ACHN (cell line): Measurements from ENCODE around the gene GGA1.
"Not testable (repeated sequence)": the region's sequence is repeated elsewhere in the genome, so short reads cannot be mapped to it uniquely, and the experiment has no call there.

Source experiments
- DNase-seq: peaks from one replicate; pipeline ENCODE4 v3.0.0-alpha.2; 2015
- in situ Hi-C: cut with HindIII; loops from 2 replicates; pipeline ENCODE4 v1.10.0; 2017; ENCODE audit warnings: low sequenced_read_pairs, low pct_ligation_motif_present, low pct_unique_long_range_greater_than_20kb

The GGA1 gene

DNA sequence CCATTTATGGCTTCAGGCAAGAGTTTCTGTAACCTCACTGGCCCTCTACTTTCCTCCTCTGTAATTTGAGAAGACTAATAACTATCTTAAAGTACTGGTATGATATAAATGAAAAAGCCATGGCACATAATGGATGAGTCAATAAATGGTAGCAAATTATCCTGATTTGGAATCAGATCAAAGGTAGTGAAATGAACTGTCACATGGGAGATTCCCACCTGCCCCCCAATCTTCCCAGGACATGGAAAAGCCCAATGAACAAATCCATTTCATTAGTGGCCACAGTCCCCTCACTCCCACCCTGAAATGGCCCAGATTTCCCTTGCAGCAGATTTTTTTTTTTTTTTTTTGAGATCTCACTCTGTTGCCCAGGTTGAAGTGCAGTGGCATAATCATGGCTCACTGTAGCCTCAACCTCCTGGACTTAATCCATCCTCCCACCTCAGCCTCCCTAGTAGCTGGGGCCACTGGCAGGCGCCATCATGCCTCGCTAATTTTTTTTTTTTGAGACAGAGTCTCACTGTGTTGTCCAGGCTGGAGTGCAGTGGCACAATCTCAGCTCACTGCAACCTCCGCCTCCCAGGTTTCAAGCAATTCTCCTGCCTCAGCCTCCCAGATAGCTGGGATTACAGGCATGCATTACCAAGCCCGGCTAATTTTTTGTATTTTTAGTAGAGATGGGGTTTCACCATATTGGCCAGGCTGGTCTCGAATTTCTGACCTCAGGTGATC is 5.9 kb upstream of the GGA1 start:
- DNase-seq, in situ Hi-C loops: not testable (repeated sequence)

DNA sequence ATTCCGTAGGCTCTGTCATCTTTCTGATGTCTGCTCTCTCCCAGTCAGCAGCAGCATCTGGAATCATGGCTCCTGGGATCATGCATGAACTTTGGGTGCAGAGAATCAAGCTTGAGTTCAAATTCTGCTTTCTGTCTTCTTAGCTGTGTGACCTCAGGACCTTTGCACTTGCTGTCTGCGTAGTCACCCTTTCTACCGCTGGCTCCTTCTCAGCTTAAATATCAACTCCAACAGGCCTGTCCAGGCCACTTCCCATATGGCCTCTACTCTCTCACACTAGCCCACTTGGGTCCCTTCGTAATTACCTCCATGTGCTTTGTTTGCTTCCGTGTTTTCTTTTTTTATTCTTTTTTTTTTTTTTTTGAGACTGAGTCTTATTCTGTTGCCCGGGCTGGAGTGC is 4.6 kb upstream of the GGA1 start:
- in situ Hi-C loops: no loop called here
- no peak for DNase-seq

DNA sequence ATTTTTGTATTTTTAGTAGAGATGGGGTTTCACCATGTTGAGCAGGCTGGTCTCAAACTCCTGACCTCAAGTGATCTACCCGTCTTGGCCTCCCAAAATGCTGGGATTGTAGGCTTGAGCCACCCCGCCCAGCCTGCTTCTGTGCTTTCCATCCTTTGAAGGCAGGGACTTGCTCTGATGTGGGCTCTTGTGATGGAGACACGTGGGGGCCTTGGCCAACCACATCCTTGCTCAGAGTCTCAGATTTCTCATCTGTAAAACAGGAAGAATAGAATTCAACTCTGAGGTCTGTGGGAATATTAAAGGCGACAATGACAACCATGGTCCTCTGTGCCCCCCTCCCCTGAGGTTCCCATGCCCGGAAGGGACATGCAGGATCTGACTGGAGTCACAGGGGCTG is 3.8 kb upstream of the GGA1 start:
- in situ Hi-C loops: no loop called here
- no peak for DNase-seq

DNA sequence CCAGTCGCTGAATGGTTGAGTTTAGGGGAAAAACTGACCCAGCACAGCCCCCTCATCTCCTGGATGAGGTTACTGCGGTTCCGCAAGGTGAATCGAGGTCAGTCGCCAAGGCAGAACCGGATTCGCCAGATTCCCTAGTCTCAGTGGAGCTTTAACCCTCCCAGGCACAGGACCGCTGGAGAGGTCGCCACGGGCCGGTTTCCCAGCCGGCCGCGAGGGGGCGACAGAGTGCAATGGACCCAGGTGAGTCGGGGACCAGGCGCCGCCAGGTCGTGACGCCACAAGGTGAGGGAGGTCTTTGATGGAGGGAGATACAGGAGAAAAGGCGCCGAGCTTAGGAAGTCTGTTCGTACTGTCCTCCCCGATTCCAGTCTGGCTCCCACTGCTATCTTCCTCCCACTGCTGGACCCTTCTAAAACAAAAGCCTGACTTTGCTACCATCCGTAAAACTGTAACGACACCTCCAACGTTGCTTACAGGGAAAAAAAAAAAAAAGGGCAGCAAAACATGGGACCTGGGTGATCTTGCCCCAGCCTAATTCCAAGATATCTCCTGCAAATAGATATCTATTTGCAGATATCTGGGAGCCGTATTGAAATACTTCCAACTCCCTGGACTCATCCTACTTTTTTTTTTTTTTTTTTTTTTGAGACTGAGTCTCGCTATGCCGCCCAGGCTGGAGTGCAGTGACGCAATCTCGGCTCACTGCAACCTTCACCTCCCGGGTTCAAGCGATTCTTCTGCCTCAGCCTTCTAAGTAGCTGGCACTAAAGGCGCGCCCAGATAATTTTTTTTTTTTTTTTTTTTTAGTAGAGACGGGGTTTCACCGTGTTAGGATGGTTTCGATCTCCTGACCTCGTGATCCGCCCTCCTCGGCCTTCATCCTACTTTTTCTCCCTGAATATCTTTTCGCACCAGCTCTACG is 1.4 kb upstream of the GGA1 start:
- DNase-seq: peak; percentile 76

DNA sequence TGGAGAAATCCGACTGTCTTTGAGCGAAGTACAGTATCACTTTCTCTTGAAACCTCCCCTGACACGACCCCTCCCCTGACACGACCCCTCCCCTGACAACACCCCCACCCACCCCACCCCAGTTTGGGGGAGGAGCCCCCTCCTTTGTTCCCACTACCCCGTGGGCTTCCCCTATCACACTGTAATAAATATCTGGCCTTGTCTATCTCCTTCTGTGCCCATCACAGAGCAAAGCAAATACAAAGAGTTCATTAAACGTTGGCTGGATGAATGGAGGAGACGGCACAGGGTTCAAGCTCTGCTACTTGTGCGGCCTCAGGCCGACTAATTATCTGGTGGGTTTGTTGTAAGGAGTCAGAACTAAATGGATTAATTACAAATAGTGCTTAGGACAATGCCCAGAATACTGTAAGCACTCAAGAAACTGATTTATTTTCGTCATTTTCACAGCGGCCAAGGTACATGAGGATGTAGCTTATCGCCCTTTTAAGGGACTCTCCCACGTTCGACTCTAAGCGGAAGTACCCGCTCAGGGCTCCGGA is 628 bp upstream of the GGA1 start:
- in situ Hi-C loops: no loop called here
- no peak for DNase-seq

More for the DNA sequence above, 1.4 kb upstream of the GGA1 start:
- in situ Hi-C loops: no loop called here

DNA sequence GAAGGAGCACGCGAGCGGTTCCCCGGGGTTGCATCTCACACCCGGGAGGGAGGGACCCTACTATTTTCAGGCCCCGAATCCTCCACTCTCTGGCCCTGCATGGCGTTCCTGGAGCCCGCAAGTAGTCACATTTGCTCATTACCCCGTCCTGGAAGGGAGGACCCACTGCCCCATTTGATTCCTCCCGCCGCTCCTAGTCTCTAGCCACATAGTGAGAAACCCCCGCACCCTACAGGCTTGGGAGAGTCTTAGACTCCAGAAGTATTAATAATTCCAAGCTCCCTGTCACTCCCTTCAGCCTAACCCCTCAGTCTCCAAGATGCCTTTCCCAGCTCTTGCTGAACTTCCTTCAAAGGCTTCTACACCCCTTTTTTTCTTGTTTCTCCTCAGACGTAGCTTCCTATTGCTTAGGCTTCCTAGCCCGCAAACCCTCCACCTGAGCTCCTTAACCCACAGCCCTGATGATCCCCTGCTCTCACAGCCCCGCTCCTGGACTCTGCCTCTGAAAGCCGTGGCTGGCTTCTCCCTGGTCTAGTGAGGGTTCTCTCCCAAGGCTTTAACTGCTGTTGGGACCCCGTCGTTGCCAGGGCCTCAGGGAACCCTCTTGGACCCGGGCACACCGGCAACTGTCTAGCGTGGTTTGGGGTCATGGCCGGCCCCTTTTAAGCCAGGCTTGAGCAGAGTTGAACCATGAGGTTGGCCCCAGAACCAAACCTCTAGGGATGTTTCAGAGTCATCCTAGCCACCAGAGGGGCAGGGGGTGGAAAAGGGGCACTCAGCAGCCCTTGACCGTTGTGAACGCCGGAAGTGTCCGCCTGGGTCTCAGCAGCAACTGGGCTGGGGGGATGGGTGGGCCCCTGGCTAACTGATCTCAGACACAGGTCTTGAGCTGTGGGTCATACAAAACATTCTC is 862 bp downstream of the GGA1 start:
- peak; percentile 32 for DNase-seq
- in situ Hi-C loops: no loop called here

DNA sequence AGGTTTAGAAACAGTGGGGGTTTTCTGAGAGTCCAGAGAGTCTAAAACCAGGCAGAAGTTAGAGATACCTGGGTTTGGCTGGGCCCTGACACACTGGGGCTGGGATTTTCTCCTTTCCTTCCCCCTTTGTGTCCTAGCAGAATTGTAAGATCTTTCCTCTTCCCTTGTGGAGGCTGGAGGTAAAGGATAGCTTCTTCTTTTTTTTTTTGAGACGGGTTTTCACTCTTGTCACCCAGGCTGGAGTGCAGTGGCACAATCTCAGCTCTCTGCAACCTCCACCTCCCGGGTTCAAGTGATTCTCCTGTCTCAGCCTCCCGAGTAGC is 1.5 kb downstream of the GGA1 start:
- in situ Hi-C loops, DNase-seq: not testable (repeated sequence)

DNA sequence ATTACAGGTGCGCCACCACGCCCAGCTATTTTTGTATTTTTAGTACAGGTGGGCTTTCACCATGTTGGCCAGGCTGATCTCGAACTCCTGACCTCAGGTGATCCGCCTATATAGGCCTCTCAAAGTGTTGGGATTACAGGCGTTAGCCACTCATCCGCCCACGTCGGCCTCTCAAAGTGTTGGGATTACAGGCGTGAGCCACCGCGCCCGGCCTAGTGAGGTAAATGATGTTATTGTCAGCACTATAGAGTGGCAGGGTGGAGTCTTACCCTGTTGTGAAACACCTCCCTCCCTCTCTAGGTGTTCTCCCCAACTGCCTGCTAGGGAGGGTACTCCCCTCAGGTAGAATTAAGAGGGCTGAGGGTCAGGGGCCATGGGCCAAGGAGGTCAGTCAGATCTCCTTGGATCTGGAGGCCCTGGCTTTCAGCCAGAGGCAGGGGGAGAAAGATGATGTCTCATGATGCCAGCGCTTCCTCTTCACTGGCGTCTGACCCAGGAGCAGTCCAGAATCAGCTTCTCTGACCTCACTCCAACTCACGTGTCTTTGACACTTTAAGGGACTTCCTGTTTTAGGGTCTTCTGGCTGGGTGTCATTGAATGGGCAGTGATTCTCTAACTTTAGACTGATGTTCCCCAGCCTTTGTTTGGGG is 2.0 kb downstream of the GGA1 start:
- no peak for DNase-seq
- in situ Hi-C loops: no loop called here

DNA sequence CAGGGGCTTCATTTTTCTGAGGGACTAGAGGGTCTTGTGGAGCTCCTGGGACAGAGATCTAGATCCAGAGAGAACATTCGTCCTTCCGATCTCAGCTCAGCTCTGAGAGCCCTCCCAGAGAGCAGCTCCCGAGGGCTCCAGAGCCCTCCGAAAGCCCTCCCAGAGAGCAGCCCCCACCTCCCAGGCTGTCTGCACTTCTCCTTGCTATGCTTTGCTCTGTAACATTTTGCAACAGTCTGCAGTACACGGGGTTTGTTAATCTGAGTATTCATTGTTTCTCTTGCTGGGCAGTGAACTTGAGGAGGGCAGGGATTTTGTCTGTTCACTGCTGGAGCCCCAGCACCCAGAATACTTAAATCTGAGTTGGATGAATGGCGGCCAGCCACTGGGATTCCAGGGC is 2.6 kb downstream of the GGA1 start:
- DNase-seq: no peak
- in situ Hi-C loops: no loop called here

DNA sequence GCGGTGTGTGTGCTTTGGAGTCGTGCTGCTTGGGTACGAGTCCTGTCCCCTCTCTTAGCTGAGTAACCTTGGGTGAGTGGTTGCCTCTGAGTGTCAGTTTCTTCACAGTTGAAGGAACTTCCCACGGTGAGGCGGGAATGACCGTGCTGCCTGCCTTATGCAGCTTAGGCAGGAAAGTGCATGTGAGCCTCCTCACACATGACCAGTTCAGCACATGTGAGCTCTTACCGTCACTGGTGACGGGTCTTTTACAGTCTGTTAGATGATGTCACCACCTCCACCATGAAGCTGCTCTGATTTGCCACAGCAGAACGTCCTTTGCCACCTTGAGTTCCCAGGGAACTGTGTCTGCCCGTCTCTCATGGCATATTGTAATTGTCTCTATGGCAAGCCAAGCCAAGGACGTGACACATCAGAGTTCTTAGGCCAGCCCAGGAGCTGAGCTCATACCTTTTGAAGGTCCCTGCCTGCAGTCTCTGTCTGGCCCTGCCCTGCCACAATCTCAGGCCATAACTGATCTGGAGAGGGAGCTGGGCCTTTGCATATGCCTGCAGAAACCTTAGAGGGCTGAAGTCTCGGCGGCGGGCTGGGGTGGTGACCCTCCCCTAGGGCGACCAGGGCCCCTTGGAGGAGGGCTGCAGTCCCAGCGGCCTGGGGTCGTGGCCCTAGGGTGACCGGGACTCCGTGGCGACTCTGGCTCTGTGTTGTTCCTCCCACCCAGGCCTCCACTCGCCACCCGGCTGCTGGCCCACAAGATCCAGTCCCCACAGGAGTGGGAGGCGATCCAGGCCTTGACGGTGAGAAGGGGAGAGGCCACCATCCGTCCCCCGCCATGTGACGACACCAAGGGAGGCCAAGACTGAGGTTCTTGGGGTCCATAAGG is 7.8 kb downstream of the GGA1 start:
- no peak for DNase-seq
- in situ Hi-C loops: no loop called here

DNA sequence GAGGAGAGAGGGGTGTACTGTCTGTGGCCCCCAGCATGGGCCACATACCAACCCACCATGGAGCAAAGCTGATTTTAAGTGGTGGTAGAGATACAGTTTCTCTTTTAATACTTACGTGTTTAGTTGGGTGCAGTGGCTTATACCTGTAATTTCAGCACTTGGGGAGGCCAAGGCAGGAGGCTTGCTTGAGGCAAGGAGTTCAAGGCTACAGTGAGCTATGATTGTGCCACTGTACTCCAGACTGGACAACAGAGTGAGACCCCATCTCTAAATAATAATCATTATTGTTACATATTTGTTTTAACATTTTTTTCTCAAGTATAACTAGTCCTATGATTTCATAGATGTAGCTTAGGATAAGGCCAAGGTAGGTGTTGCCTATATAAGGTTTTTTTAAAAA is 8.8 kb downstream of the GGA1 start:
- in situ Hi-C loops: no loop called here
- DNase-seq: no peak

DNA sequence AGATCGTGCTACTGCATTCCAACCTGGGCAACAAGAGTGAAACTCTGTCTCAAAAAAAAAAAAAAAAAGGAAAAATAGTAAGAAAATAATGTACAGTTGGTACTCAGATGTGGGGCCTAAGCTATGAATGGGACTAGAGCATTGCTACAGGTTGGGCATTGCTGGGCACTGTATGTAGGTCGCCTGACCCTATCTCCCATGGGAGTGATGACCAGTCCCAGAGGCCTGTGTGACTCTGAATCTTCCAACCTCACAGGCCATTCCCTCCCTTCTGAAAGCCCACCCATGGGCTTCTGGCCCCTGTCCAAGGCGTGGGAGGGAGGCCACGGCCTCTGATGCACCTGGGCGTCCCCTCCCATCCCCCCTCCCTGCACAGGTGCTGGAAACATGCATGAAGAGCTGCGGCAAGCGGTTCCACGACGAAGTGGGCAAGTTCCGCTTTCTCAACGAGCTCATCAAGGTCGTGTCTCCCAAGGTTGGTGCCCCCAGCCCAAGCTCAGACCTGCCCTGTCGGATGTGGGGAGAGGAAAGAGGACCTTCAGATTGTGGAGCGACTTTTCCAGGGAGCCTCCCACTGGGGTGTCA is 9.5 kb downstream of the GGA1 start:
- in situ Hi-C loops: no loop called here
- no peak for DNase-seq

DNA sequence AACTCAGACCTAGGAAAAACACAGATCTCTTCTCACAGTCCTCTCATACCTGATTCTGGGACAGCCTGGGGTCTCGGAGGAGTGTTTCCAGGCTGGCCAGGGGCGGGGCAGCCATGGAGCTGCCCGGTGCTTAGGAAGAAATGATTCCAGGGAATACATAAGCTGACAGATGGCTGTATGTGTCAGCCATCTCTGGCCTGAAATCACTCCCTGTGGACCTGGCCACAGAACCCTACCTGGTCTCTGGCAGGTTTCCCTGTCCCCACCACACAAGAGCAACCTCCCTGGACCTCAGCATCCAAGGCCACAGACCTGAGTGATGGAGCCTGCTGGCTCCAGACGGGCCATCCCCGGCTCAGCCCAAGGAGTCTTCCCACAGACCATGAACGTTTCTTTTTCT is 10.0 kb downstream of the GGA1 start:
- no peak for DNase-seq
- in situ Hi-C loops: no loop called here

DNA sequence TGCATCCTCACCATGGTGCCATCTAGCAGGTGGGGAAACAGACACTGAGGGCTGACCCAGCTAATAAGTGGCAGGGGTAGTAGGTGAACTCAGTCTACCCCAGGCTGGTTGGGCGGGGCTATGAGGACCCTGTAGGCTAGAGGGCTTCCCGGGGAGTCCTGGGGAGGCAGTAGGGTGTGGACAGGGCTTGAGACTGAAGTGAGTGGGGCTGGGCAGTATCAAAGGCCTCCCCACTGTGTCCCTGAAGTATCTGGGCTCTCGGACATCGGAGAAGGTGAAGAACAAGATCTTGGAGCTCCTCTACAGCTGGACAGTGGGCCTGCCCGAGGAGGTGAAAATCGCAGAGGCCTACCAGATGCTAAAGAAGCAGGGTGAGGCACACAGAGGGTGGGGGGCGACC is 11.4 kb downstream of the GGA1 start:
- in situ Hi-C loops: no loop called here
- no peak for DNase-seq

DNA sequence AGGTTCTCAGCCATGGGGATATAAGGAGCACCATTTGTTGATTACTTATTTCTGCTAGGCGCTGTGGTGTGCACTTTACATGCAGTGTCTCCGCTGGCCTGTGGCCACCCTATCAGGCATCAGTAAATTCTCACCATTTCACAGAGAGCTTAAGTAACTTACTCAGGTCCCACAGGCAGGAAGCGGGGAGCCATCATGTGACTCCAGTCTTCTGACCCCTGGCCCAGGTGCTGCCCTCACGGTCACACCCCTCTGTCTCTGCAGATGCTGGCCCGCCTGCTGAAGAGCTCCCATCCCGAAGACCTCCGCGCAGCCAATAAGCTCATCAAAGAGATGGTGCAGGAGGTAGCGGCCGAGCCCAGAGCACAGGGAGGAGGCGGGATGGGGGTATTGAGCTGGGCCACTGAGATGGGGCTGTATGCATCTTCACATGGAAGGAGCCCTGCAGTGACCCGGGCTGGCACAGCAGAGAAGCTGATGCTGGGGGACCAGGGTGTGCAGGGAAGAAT is 12.8 kb downstream of the GGA1 start:
- in situ Hi-C loops: no loop called here
- no peak for DNase-seq

DNA sequence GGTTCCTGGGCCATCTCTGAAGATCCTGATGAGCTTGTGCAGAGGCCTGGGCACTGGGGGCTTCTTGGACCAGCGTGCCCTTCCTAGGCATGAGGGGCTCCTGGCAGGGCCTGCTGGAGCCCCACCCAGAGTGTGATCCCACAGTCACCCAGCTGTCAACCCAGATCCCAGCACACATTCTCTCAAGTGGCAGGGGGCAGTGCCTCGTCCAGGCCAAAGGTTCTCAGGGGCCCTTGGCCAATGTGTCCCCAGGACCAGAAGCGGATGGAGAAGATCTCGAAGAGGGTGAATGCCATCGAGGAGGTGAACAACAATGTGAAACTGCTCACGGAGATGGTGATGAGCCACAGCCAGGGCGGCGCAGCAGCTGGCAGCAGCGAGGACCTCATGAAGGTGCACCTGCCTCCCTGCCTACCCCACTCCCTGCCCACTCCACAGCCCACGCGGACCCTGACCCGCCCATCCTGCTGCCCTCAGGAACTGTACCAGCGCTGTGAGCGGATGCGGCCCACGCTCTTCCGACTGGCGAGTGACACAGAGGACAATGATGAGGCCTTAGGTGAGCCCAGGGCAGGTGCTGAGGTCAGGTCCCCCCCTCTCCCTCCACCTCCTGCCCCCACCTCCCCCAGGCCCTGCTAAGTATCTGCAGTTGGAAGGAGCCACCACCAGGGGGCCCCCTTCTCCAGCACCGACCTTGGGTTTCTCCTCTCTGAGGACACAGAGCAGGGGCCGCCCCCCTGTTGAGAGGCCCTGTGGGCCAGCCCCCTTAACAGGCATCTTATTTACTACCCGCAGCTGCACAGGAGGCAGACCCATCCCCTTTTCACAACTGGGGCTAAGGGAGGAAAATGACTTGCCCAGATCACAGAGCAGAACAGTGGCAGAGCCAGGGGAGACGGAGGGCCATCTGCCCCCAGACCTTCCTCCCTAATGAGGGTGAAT is 14.7 kb downstream of the GGA1 start:
- DNase-seq: peak; percentile 34
- in situ Hi-C loops: no loop called here
